Nephron progenitor cell (in vitro differentiated cells): Measurements from ENCODE around the gene CLDN20.
A peak's percentile ranks its signal among the peaks of the same experiment; 100 is the strongest.
"Not testable (repeated sequence)": the region's sequence is repeated elsewhere in the genome, so short reads cannot be mapped to it uniquely, and the experiment has no call there.

ENCODE experiments used
- DNase-seq: peaks from one replicate; pipeline ENCODE4 v3.0.0; 2021
- H3K27ac Mint-ChIP-seq: 2 replicates; pipeline ENCODE4 v1.8.0; 2021; ENCODE audit warnings: mild to moderate bottlenecking, moderate library complexity, mixed read lengths
- H3K27me3 Mint-ChIP-seq: 2 replicates; pipeline ENCODE4 v1.8.0; 2021; ENCODE audit warnings: mild to moderate bottlenecking, low read depth, mixed read lengths; ENCODE audit not compliant: poor library complexity
- H3K36me3 Mint-ChIP-seq: 2 replicates; pipeline ENCODE4 v1.8.0; 2021; ENCODE audit warnings: low read depth, mixed read lengths
- H3K4me1 Mint-ChIP-seq: 2 replicates; pipeline ENCODE4 v1.8.0; 2021; ENCODE audit warnings: mixed read lengths
- H3K4me3 Mint-ChIP-seq: 2 replicates; pipeline ENCODE4 v1.8.0; 2021; ENCODE audit warnings: mild to moderate bottlenecking, moderate library complexity, mixed read lengths
- H3K9me3 Mint-ChIP-seq: 2 replicates; pipeline ENCODE4 v1.8.0; 2021; ENCODE audit warnings: mild to moderate bottlenecking, moderate library complexity, mixed read lengths
- TF ChIP-seq, protein P1 (sequence below): fragments of 200-600 bp; sonication (generic); IDR thresholded peaks from 2 replicates; pipeline ENCODE4 v1.5.0; 2021; ENCODE audit warnings: antibody characterized with exemption

The CLDN20 gene

DNA sequence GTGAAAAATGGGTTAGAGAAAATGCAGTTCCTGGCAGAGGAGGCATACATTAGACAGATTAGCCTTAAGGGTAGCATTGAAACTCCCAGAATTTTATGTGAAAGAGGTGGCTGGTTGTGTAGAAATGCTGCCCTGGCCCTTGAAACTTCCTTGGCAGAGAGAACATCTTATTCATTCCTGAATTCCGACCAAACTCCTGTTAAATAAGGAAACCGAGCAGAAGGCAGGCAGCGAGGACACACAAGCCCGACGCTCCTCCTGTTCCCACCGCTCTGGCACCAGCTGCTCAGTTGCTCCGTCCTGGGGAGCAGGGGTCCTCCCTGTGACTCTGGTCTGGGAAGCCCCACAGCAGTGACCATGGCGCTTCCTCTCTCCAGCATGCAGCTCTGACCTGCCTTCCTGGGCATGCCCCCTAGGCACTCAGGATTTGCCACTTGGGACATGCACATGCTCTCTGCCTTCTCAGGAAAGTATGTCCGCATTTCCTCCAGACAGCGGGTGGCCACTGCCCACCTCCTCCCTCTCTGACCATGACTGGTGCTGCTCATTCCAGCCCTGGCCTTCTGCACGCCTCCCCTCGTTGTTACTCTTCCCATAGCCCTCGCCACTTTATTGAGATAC, 35.2 kb upstream of the CLDN20 start:
- H3K27me3 Mint-ChIP-seq = peaks cover 7% of the 10 kb centered on the region
- DNase-seq = no peak
- H3K4me3 Mint-ChIP-seq = no peak overlapping the region
- peaks cover 19% of the 10 kb centered on the region for H3K36me3 Mint-ChIP-seq
- H3K4me1 Mint-ChIP-seq = peaks cover 8% of the 10 kb centered on the region
- peak overlapping the region; percentile 20 for H3K27ac Mint-ChIP-seq
- TF ChIP-seq, protein P1, sequence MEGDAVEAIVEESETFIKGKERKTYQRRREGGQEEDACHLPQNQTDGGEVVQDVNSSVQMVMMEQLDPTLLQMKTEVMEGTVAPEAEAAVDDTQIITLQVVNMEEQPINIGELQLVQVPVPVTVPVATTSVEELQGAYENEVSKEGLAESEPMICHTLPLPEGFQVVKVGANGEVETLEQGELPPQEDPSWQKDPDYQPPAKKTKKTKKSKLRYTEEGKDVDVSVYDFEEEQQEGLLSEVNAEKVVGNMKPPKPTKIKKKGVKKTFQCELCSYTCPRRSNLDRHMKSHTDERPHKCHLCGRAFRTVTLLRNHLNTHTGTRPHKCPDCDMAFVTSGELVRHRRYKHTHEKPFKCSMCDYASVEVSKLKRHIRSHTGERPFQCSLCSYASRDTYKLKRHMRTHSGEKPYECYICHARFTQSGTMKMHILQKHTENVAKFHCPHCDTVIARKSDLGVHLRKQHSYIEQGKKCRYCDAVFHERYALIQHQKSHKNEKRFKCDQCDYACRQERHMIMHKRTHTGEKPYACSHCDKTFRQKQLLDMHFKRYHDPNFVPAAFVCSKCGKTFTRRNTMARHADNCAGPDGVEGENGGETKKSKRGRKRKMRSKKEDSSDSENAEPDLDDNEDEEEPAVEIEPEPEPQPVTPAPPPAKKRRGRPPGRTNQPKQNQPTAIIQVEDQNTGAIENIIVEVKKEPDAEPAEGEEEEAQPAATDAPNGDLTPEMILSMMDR = no peak
- peaks cover 15% of the 10 kb centered on the region for H3K9me3 Mint-ChIP-seq

DNA sequence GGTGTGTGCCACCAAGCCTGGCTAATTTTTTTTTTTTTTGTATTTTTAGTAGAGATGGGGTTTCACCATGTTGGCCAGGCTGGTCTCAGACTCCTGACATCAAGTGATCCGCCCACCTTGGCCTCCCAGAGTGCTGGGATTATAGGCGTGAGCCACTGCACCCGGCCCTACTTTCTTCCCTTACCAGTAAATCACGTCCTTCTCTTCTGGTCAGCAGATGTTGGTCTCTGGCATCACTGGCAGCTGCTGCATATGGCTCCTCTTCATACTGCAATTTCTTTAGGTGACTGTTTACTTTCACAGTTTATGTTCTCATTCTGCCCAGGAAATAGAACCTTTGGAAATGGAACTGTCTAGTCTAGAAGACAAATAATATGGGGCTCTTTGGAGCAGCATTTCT, 32.8 kb upstream of the CLDN20 start:
- not testable (repeated sequence) for H3K4me1 Mint-ChIP-seq, H3K4me3 Mint-ChIP-seq, H3K27me3 Mint-ChIP-seq, H3K27ac Mint-ChIP-seq, DNase-seq
- peaks cover 19% of the 10 kb centered on the region for H3K36me3 Mint-ChIP-seq
- H3K9me3 Mint-ChIP-seq = peaks cover 16% of the 10 kb centered on the region

DNA sequence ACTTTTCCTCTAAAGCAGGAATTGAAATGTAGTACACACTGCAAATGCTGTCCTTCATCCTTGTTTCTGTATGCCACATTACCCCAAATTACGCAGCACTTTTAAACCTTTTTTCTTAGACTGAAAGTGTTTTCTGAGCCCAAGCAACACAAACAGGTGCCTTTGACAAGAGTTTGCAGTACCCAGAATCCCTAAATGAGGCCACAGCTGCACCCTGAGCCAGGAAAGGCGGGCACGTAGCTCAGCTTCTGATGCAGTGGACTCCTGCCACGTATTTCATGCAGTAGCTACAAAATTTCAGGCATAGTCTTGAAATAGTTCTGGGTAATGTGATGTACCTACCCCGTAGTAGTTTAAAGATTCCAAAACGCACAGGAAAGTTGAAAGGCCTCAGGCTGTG, 31.0 kb upstream of the CLDN20 start:
- peaks cover 4% of the 10 kb centered on the region for H3K27me3 Mint-ChIP-seq
- no peak for DNase-seq
- peaks cover 4% of the 10 kb centered on the region for H3K4me1 Mint-ChIP-seq
- peaks cover 30% of the 10 kb centered on the region for H3K9me3 Mint-ChIP-seq
- TF ChIP-seq, protein P1 = no peak
- no peak overlapping the region for H3K27ac Mint-ChIP-seq
- H3K36me3 Mint-ChIP-seq = peaks cover 24% of the 10 kb centered on the region
- H3K4me3 Mint-ChIP-seq = no peak overlapping the region

DNA sequence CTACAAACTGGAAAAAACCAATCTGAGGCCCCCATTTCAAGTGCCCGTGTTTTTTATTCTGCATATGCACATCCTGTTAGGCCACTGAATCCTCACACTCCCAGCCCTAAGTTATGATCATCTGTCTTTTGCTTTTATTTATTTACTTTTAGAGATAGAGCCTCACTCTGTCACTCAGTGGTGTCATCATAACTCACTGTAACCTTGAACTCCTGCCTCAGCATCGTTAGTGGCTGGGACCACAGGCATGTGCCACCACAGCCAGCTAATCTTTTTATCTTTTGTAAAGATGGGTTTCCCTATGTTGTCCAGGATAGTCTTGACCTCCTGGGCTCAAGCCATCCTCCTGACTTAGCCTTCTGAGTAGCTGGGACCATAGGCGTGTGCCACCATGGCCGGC, 29.6 kb upstream of the CLDN20 start:
- no peak overlapping the region for H3K27ac Mint-ChIP-seq
- H3K27me3 Mint-ChIP-seq = peaks cover 4% of the 10 kb centered on the region
- H3K9me3 Mint-ChIP-seq = peaks cover 43% of the 10 kb centered on the region
- TF ChIP-seq, protein P1 = no peak
- H3K4me1 Mint-ChIP-seq = peaks cover 4% of the 10 kb centered on the region
- H3K36me3 Mint-ChIP-seq = peaks cover 37% of the 10 kb centered on the region
- DNase-seq = no peak
- no peak overlapping the region for H3K4me3 Mint-ChIP-seq

DNA sequence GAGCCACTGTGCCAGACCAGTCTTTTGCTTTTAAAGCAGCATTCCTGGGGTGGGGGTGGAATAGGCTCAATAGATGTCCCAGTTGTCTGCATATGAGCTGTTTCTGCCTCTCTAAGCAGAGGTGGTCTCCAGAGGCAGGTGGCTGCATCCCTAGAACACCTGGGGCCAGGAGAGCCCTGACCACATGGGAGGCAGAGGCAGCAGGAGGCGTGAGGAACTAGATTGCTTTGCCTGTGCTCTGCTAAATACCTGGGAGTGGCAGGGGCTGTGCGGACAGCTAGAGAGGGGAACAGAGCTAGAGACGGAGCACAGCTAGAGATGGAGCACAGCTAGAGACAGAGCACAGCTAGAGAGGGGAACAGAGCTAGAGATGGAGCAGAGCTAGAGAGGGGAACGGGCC, 29.1 kb upstream of the CLDN20 start:
- peak overlapping the region; percentile 68 for H3K27ac Mint-ChIP-seq
- TF ChIP-seq, protein P1 = no peak
- H3K27me3 Mint-ChIP-seq = peaks cover 4% of the 10 kb centered on the region
- H3K9me3 Mint-ChIP-seq = peaks cover 44% of the 10 kb centered on the region
- no peak for DNase-seq
- peaks cover 36% of the 10 kb centered on the region for H3K36me3 Mint-ChIP-seq
- H3K4me3 Mint-ChIP-seq = no peak overlapping the region
- peaks cover 4% of the 10 kb centered on the region for H3K4me1 Mint-ChIP-seq

DNA sequence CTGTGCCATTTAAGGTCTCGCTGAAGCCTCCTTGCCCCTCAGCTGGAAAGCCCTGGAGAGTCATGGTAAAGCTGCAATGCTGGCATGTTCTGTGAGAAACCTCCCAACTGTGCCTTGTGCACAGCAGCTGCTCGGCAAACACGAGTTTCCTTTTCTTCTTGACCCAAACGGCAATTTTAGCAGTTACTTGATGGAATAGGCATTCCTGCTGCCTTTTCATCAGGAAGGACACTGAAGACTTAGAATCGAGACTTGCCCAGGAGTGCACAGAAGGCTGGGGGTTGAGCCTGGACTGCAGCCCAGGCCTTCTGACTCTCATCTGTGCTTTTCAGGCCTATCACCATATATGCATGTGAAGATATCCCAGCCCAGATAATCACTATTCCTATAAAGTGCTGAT, 28.7 kb upstream of the CLDN20 start:
- peaks cover 44% of the 10 kb centered on the region for H3K9me3 Mint-ChIP-seq
- TF ChIP-seq, protein P1 = no peak
- H3K4me3 Mint-ChIP-seq = no peak overlapping the region
- peaks cover 4% of the 10 kb centered on the region for H3K27me3 Mint-ChIP-seq
- H3K27ac Mint-ChIP-seq = peak overlapping the region; percentile 68
- peaks cover 4% of the 10 kb centered on the region for H3K4me1 Mint-ChIP-seq
- no peak for DNase-seq
- H3K36me3 Mint-ChIP-seq = peaks cover 36% of the 10 kb centered on the region
